ENCODE data around the gene LAMTOR2.

- no peak for TF ChIP-seq RAD21 (CRISPR knock-in tag; conservative IDR thresholded peaks at IDR 0.05 in 1 of 2, IDR thresholded peaks at IDR 0.05 in 1 of 2)
- TF ChIP-seq SMARCC2 (IDR thresholded peaks at IDR 0.05; ENCODE audit: low read depth): no peak
- TF ChIP-seq SIRT6 (IDR thresholded peaks at IDR 0.05; ENCODE audit: low read depth, low read length): no peak
- no peak for TF ChIP-seq E2F4 (CRISPR knock-in tag; IDR thresholded peaks at IDR 0.05; ENCODE audit: low read depth)
- no peak for TF ChIP-seq DNMT1 (IDR thresholded peaks at IDR 0.05)
- TF ChIP-seq CTCF (IDR thresholded peaks at IDR 0.05 in 2 of 3, conservative IDR thresholded peaks at IDR 0.05 in 1 of 3; ENCODE audit: insufficient read depth in 2 of 3, low read depth in 1 of 3, low read length in 3 of 3): no peak
- TF ChIP-seq AFF4 (CRISPR knock-in tag; IDR thresholded peaks at IDR 0.05): no peak
- no peak for TF ChIP-seq ZNF766 (CRISPR knock-in tag; conservative IDR thresholded peaks at IDR 0.05)
Measured at GRCh38 chr1:156076609-156077429, 22.2 kb downstream of the LAMTOR2 start.
